Skeletal muscle satellite cell (primary cell): Measurements from ENCODE around the gene OR9G4. TPM values are rescaled to one million over a fixed set of nuclear protein-coding genes. Genes with fewer than 3 reads are reported as not detected.

Experiments
- H3K27me3 ChIP-seq: 2 replicates; pipeline ENCODE4 v1.7.0; 2013; ENCODE audit warnings: low read length; ENCODE audit not compliant: control insufficient read depth, insufficient read depth
- H3K36me3 ChIP-seq: 2 replicates; pipeline ENCODE4 v1.7.0; 2013; ENCODE audit warnings: mild to moderate bottlenecking, control low read depth, low read length; ENCODE audit not compliant: insufficient read depth
- H3K4me1 ChIP-seq: 2 replicates; pipeline ENCODE4 v1.7.0; 2013; ENCODE audit warnings: low read length; ENCODE audit not compliant: control insufficient read depth, insufficient read depth
- H3K4me2 ChIP-seq: 2 replicates; pipeline ENCODE4 v1.7.0; 2013; ENCODE audit warnings: mild to moderate bottlenecking, low read length
- H3K4me3 ChIP-seq: 2 replicates; pipeline ENCODE4 v1.7.0; 2013; ENCODE audit warnings: low read length
- H3K9ac ChIP-seq: 2 replicates; pipeline ENCODE4 v1.7.0; 2013; ENCODE audit warnings: mild to moderate bottlenecking, low read depth, low read length, moderate library complexity
- H3K9me3 ChIP-seq: replicated peaks from 2 replicates; pipeline ENCODE4 v1.7.0; 2013; ENCODE audit warnings: mild to moderate bottlenecking, control low read depth, low read length
- total RNA-seq: library from RNA; depleted of rRNA; stranded (reverse); fragments of >200 nt; gene quantifications from 2 replicates; pipeline ENCODE4 v1.2.3, GENCODE V29; 2012; rRNA removed

OR9G4 gene
- total RNA-seq = not detected in 2 replicates

DNA sequence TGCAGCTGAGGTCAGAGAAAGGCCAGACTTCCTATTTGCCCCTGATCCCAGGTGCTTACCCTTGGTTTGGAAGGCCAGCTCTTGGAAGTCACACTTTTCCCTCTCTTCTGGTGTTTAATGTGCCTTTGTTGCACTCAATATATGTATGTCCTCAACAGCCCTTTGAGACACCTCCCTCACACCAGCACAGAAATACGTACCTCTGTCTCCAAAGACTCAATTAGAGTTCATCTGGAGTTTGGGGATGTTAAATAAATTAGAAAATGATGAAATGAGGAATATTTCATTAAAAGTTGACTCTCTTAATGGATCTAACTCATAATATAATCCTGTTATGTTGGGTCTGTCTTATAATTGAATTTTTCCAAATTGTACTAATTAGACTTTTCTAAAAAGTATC lies at the start of gene OR9G4:
Gene OR9G4, minus strand, starts transcription at position 101 of the 400 bp plus-strand sequence. CDS start 4,931 bp downstream, outside the sequence.
- no peaks in the 10 kb centered on the region for H3K27me3 ChIP-seq
- H3K9me3 ChIP-seq = no peaks in the 10 kb centered on the region
- no peak within 1 kb of the TSS for H3K4me3 ChIP-seq
- H3K36me3 ChIP-seq = no peaks in the 10 kb centered on the region
- H3K4me2 ChIP-seq = no peak within 1 kb of the TSS
- no peaks in the 10 kb centered on the region for H3K4me1 ChIP-seq
- no peak within 1 kb of the TSS for H3K9ac ChIP-seq

DNA sequence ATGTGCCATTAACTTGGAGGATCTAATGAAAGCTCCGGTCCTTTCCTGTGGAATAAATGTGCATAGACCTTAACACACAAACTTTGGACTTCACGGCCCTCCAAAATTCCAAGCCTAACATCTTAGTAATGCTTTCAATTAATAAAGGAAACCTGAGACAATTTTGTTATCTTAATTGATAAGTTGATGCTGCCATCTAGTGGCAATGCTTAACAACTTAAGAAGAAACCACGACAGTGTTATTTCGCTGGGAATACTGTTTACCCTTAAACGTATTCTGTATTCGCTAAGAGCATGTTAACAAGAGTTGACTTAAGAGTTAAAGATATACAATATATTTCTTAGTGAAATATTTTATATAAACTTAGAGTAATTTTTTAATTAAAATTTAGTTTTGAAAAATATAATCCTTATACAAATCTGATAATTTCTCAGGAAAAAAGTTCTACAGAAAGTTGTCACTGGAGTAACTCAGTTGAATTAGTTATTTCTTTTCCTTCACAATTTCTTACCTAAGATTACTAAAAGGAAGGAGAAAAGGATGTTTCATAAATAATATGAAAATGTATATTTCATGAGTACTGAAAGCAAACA lies 35.0 kb upstream of the OR9G4 start:
- Histone ChIP-seq H3K4me2 (no peak overlapping the region), H3K4me3 (no peak overlapping the region), H3K9me3 (no peaks in the 10 kb centered on the region), H3K36me3 (no peaks in the 10 kb centered on the region), H3K9ac (no peak overlapping the region), H3K27me3 (no peaks in the 10 kb centered on the region), H3K4me1 (no peaks in the 10 kb centered on the region)

DNA sequence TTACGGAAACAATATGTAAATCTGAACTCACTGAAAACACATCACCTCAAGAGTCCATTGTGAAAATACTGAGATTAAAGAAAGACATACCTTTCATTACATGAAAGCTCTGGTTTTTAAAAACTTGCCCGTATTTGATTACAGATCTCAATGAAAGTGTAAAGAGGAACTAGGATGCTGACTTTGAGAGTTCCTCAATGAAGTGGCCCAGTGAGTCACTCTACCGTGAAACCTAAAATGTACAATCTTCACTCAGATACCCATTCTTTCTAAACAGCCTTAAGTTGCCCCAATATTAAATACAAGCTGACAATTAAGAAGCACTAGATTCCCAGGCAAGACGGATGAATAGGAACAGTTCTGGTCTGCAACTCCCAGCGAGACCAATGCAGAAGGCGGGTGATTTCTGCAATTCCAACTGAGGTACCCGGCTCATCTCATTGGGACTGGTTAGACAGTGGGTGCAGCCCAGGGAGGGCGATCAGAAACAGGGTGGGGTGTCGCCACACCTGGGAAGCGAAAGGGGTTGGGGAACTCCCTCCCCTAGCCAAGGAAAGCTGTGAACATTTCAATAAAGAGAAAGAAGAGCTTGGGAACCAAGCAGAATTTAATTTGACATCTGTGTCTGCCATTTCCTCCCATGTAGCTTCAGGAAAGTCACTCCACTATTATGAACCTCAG lies 33.8 kb upstream of the OR9G4 start:
- no peaks in the 10 kb centered on the region for H3K27me3 ChIP-seq
- no peak overlapping the region for H3K4me2 ChIP-seq

DNA sequence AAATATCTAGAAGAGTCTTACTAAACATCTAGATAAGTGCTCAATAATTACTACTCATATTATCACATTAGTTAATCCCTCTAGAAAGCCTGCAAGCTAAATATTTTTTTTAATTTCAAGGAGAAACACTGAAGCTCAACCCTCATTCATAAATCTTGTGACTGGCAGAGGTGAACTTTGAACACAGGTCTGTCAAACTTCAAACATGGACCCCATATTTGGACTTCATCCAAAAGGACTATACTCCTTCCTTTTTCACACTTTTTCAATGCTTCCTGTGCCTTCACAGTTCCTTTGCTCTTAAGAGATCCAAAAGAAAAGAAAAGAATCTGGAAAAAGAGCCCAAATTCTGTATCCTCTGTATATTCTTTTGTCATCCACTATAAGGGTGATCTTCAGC lies 28.3 kb upstream of the OR9G4 start:
- no peak overlapping the region for H3K9ac ChIP-seq
- peaks cover 4% of the 10 kb centered on the region for H3K9me3 ChIP-seq
- no peaks in the 10 kb centered on the region for H3K27me3 ChIP-seq
- H3K4me1 ChIP-seq = no peaks in the 10 kb centered on the region
- no peaks in the 10 kb centered on the region for H3K36me3 ChIP-seq
- no peak overlapping the region for H3K4me3 ChIP-seq
- H3K4me2 ChIP-seq = no peak overlapping the region

More for the DNA sequence above, 33.8 kb upstream of the OR9G4 start:
- H3K4me1 ChIP-seq = no peaks in the 10 kb centered on the region
- no peaks in the 10 kb centered on the region for H3K9me3 ChIP-seq
- no peak overlapping the region for H3K9ac ChIP-seq
- no peaks in the 10 kb centered on the region for H3K36me3 ChIP-seq
- no peak overlapping the region for H3K4me3 ChIP-seq

DNA sequence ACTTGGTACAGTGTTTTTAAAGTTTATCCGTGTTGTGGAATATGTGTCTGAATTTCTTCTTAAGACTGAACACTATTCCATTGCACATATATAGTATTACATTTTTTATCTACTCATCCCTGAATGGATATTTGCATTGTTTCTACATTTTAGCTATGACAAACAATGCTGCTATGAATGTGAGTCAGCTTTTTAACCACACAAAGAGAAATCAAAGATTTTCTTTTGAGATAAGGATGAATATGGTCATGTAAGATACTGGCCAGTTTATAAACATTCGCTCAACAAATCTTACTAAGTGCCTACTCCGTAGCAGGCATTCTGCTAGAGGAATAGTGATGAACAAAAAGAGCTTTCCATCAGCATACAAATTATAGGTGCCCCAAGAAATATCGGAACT lies 16.5 kb upstream of the OR9G4 start:
- Histone ChIP-seq H3K36me3 (no peaks in the 10 kb centered on the region), H3K9ac (no peak overlapping the region), H3K9me3 (no peaks in the 10 kb centered on the region)

DNA sequence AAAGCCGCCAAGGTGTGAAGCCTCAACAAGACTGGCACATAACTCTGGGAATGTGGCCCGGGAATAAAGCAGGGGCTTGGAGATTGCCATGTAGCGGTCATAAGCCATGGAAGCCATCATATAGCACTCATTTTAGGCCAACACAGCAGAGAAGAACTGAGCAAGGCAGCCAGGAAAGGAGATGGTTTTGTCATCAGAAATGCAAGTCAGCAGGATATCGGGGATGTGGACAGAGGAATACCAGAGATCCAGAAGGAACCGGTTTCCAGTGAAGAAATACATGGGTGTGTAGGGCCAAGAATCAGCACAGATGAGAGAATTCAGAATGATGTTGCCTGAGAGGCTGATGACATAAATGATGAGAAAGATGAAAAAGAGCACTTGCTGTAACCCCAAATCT lies 3.0 kb upstream of the OR9G4 start:
- H3K4me1 ChIP-seq = no peaks in the 10 kb centered on the region
- H3K36me3 ChIP-seq = no peaks in the 10 kb centered on the region
- no peak overlapping the region for H3K9ac ChIP-seq
- H3K9me3 ChIP-seq = no peaks in the 10 kb centered on the region
- H3K4me3 ChIP-seq = no peak overlapping the region
- H3K4me2 ChIP-seq = no peak overlapping the region
- H3K27me3 ChIP-seq = no peaks in the 10 kb centered on the region

More for the DNA sequence above, 16.5 kb upstream of the OR9G4 start:
- Histone ChIP-seq H3K4me3 (no peak overlapping the region), H3K4me1 (no peaks in the 10 kb centered on the region), H3K4me2 (no peak overlapping the region), H3K27me3 (no peaks in the 10 kb centered on the region)

DNA sequence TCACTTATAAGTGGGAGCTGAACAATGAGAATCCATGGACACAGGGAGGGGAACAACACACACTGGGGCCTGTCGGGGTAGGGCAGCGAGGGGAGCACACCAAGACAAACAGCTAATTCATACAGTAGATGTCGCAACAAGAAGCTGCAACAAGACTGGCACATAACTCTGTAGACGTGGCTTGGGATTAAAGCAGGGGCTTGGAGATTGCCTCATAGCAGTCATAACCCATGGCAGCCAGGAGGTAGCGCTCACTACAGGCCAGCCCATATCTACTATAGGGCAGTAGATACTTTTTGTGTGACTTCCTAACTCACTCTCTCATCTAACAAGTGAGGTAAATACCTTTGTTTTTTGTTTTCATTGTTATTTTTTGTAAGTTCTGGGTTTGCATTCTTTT lies 1.7 kb upstream of the OR9G4 start:
- no peak overlapping the region for H3K9ac ChIP-seq
- H3K9me3 ChIP-seq = no peaks in the 10 kb centered on the region
- H3K4me3 ChIP-seq = no peak overlapping the region
- H3K4me2 ChIP-seq = no peak overlapping the region
- H3K36me3 ChIP-seq = no peaks in the 10 kb centered on the region
- no peaks in the 10 kb centered on the region for H3K27me3 ChIP-seq
- no peaks in the 10 kb centered on the region for H3K4me1 ChIP-seq

DNA sequence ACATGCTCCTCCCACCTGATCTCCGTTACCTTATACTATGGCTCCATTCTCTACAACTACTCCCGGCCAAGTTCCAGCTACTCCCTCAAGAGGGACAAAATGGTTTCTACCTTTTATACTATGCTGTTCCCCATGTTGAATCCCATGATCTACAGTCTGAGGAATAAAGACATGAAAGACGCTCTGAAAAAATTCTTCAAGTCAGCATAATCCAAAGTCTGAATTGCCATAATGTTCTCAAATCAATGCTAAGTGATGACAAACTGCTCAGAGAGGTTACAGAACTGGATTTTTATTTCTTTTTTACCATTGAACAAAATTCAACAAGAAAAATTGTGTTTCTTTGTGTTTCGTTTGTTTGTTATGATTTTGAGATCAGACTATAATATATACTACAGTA lies 7.6 kb downstream of the OR9G4 start:
- Histone ChIP-seq H3K27me3 (no peaks in the 10 kb centered on the region), H3K4me3 (no peak overlapping the region), H3K4me1 (no peaks in the 10 kb centered on the region), H3K4me2 (no peak overlapping the region), H3K9me3 (peaks cover 8% of the 10 kb centered on the region), H3K9ac (no peak overlapping the region), H3K36me3 (no peaks in the 10 kb centered on the region)

DNA sequence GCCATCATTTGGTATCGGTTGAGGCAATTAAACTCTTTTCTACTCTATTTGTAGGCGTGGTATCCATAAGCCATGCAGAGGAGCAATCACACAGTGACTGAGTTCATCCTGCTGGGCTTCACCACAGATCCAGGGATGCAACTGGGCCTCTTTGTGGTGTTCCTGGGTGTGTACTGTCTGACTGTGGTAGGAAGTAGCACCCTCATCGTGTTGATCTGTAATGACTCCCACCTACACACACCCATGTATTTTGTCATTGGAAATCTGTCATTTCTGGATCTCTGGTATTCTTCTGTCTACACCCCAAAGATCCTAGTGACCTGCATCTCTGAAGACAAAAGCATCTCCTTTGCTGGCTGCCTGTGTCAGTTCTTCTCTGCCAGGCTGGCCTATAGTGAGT lies 8.4 kb downstream of the OR9G4 start:
- Histone ChIP-seq H3K36me3 (no peaks in the 10 kb centered on the region), H3K4me3 (no peak overlapping the region), H3K4me1 (no peaks in the 10 kb centered on the region), H3K9me3 (peaks cover 8% of the 10 kb centered on the region), H3K27me3 (no peaks in the 10 kb centered on the region), H3K9ac (no peak overlapping the region), H3K4me2 (no peak overlapping the region)

DNA sequence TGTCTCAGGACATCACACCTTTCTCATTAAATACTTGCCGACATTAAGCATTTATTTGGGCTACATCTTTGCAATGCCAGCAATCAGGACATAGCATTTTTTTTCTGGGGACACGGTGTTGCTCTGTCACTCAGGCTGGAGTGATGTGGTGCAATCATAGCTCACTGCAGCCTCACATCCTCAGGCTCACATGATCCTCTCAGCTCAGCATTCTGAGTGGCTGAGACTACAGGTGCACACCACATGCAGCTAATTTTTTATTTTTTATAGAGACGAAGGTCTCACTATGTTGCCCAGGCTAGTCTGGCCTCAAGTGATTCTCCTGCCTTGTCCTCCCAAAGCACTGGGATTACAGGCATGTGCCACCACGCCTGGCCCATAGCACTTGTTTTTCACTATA lies 28.0 kb downstream of the OR9G4 start:
- Histone ChIP-seq H3K4me1 (no peaks in the 10 kb centered on the region), H3K9me3 (peaks cover 3% of the 10 kb centered on the region), H3K9ac (no peak overlapping the region), H3K27me3 (no peaks in the 10 kb centered on the region), H3K4me2 (no peak overlapping the region), H3K4me3 (no peak overlapping the region), H3K36me3 (no peaks in the 10 kb centered on the region)

DNA sequence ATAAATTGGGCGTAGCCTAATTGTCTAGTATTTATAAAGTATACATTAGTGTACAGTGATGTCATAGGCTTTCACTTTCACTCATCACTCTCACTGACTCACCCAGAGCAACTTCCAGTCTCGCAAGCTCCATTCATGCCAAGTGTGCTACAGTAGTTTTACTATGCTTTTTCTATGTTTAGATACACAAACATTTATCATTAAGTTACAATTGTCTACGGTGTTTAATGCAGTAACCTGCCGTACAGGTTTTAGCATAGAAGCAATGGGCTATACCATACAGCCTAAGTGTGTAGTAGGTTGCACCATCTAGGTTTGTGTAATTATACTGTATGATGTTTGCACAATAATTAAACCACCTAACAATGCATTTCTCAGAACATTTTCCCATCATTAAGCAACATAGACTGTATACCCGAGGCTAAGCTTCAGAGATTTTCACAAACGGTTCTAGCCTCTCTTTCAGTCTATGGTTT lies 32.1 kb downstream of the OR9G4 start:
- Histone ChIP-seq H3K9ac (no peak overlapping the region), H3K9me3 (peaks cover 3% of the 10 kb centered on the region), H3K36me3 (no peaks in the 10 kb centered on the region), H3K27me3 (no peaks in the 10 kb centered on the region), H3K4me3 (no peak overlapping the region), H3K4me2 (no peak overlapping the region), H3K4me1 (no peaks in the 10 kb centered on the region)

DNA sequence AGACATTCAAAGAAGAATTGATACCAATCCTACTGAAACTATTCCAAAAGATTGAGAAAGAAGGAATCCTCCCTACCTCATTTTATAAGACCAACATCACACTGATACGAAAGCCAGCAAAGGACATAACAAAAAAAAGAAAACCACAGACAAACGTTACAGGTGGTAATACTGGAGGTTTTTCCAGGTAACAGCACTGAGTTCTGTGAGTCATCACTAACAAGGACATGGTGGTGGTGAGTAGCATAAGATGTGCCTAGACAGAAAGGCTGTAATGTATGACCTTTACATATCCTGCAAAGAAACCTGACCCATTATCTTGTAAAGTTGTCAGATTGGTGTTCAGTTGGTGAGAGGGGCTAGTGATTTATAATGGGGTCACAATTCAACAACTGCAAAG lies 34.3 kb downstream of the OR9G4 start:
- Histone ChIP-seq H3K9me3 (peaks cover 3% of the 10 kb centered on the region), H3K4me1 (no peaks in the 10 kb centered on the region), H3K27me3 (no peaks in the 10 kb centered on the region), H3K4me3 (no peak overlapping the region), H3K4me2 (no peak overlapping the region), H3K36me3 (no peaks in the 10 kb centered on the region), H3K9ac (no peak overlapping the region)
